Lower leg skin (tissue), 3 donors: ENCODE results near the gene PPM1L.

Experiments
- POLR2A ChIP-seq, 2 donors: fragments of 450-650 bp; IDR thresholded peaks; one replicate each; pipeline ENCODE4 v1.6.1; 2016 to 2017; ENCODE audit warnings: antibody characterized with exemption in 2 of 2, mild to moderate bottlenecking in 1 of 2, moderate library complexity in 1 of 2
- TF ChIP-seq, protein P1 (sequence below), 3 donors: fragments of 450-650 bp; IDR thresholded peaks; one replicate each; pipeline ENCODE4 v1.5.1; 2016; ENCODE audit warnings: antibody characterized with exemption in 3 of 3, mild to moderate bottlenecking in 3 of 3, moderate library complexity in 2 of 3

DNA sequence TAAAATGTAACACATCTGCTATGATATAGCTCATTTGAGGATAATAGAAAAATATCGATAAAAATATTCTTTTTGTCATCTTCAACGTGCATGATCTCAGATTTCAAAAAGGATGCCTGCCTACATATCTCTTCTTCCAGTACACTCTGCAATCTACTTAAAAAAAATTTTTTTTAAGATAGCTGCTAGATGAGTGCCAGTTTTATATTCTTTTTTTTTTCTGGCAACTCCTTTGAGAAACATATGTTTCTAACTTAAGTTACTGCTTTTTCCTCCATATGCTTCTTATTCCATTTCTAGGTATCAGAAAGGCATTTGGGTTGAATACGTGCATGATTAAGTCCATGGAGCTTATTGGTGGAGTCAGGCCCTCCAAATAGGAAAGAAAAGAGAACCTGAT lies 160.4 kb downstream of the PPM1L start:
- TF ChIP-seq, protein P1, sequence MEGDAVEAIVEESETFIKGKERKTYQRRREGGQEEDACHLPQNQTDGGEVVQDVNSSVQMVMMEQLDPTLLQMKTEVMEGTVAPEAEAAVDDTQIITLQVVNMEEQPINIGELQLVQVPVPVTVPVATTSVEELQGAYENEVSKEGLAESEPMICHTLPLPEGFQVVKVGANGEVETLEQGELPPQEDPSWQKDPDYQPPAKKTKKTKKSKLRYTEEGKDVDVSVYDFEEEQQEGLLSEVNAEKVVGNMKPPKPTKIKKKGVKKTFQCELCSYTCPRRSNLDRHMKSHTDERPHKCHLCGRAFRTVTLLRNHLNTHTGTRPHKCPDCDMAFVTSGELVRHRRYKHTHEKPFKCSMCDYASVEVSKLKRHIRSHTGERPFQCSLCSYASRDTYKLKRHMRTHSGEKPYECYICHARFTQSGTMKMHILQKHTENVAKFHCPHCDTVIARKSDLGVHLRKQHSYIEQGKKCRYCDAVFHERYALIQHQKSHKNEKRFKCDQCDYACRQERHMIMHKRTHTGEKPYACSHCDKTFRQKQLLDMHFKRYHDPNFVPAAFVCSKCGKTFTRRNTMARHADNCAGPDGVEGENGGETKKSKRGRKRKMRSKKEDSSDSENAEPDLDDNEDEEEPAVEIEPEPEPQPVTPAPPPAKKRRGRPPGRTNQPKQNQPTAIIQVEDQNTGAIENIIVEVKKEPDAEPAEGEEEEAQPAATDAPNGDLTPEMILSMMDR (IDR thresholded peaks at IDR 0.05): no peak
- TF ChIP-seq POLR2A (IDR thresholded peaks at IDR 0.05): no peak
